HG02970 (cell line): ENCODE results near the gene COG7.
"Not testable (repeated sequence)": the region's sequence is repeated elsewhere in the genome, so short reads cannot be mapped to it uniquely, and the experiment has no call there.

Experiments used
- ATAC-seq: cut with Tn5 transposase; IDR thresholded peaks from one replicate; pipeline ENCODE4 v1.9.1; 2021; ENCODE audit warnings: mild to moderate bottlenecking, moderate library complexity, moderate number of reproducible peaks; ENCODE audit not compliant: unreplicated experiment, low FRiP score

The COG7 gene

DNA sequence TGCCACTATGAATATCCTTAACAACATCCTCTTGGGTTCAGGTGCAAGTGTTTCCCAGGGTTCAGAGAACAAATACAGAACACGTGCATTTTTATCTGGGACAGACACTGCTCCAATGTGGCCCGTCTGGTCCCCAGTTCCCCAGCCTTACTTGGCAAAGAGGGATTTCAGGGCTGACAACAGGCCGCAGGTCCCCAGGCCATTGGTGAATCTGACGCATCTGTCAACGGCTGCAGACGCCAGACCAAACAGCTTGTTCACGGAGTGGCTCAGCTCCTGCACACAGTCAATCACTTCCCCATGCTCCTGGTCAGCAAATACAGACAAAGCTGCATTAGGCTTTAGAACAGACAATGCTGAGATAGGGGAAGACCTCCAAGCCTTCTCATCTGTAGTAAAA is 36.2 kb downstream of the COG7 start:
- no peak for ATAC-seq

DNA sequence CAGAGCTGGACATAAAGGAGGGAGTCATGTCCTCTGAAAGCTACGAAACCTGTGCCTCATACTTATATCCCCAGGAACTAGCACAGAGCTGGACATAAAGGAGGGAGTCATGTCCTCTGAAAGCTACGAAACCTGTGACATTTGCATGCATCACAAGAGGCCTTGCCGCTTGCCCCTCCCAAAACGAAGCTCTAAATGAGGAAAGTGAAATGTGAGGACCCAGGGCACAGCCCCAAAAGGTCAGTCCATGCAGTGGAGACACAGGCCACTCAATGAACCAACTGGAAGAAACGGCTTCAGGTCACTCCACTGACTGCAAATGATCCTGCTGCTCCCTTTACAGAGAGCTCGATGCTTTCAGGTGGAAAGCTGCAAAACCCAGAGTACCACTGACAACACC is 38.3 kb downstream of the COG7 start:
- no peak for ATAC-seq

DNA sequence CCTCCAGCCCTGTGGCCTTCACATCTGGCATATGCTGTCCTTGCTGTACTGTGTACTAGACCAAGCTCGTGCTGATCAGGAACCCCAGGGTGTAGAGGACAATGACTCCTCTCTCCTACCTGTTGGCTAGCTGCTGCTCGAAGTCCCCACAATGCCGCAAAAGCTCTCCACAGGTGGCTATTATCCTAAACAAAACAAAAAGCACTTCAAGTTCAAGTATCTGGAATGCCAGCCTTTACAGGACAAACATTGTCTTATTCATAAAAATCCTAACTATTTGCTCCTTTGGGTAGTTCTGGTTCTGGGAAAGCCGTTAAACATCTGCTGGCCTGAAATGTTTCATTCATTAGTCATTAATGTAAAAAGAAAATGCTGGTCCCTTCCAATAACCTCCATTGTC is 42.8 kb downstream of the COG7 start:
- no peak for ATAC-seq

DNA sequence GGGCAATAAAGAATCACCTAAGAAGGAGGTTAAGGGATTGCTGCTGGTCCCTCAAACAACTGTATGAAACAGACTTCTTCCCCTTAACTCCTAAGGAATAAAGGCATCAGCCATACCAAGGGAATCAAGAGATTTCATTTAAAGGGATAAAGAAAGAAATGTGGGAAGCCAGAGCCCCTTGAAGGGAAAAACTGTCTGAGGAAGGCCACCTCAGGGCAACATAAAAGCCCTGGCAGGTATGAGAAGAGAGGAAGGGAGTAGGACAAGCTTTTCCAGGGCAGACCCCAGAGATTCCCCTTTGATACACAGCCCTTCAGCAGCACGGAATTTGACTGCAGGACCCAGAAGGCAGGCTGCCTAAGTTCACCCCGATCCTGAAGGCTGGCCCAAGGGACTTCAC is 43.5 kb downstream of the COG7 start:
- ATAC-seq, result no peak

DNA sequence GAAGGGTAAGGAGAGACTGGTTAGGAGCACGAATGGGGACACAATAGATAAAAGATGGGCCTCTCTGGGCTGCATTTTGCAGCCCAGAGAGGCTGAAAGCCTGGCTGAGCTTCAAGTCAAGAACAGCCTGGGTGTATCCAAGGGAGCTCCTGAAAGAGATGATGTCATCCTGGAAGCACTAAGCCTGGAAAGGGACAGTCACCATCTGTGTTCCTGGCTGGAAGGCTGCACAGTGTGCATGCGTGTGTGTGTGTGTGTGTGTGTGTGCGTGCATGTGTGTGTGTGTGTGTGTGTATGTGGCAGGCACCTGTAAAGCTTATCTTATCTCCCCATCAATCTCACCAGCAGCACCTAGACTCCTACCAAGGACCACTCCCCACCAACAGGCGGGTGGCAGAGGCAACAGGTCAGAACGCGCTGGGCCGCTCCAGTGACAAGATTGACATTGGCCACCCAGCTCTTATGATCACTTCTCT is 44.1 kb downstream of the COG7 start:
- no peak for ATAC-seq

DNA sequence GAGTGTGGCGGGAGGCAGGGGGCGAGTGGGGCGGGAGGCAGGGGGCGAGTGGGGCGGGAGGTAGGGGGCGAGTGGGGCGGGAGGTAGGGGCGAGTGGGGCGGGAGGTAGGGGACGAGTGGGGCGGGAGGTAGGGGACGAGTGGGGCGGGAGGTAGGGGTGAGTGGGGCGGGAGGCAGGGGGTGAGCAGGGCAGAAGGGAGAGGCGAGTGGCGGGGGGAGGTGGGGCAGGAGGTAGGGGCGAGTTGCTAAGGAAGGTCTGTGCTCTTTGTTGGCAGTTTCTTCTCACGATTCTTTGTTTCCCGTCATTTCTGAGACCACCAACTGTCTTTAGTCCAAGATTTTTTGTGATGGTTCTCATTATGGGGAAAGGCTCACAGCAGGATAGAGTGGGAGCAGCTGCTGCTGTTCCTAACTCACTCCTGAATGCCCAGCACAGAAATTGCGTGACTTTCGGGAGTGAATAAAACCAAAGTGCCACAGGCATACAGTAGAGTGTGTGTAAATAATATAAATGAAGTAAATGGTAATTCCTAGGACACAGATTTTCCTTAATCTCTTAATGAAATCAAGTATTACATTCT is 44.7 kb downstream of the COG7 start:
- no peak for ATAC-seq

DNA sequence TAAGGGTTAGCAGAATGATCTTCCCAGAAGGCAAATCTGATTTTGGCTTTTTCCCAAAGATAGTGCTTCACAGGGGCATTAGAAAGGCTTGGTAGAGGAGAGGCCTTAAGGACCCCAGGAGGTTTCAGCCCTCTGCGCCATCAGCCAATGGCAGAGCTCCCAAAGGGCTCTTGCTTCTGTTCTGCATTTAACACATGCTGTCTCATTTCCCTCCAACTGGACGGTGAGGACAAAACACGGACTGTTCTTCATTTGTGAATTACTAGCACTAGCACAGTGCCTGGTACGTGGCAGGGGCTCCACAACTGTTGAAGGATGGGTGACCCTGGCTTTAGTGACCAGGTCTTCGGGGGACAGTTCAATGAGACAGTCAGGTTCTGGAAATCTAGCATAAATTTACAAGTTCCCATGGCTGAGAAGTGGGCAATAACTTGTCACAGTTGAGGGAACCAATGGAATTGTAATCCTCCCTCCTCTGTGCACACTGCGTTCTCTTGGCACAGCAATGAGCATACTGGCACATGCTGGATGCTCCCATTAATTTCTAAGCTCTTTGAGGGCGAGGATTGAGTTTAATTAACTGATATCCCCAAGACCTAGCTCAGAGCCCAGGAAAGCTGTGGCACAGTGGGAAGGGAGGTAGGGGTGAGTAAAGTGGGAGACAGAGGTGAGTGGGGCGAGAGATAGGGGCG is 45.4 kb downstream of the COG7 start:
- no peak for ATAC-seq

DNA sequence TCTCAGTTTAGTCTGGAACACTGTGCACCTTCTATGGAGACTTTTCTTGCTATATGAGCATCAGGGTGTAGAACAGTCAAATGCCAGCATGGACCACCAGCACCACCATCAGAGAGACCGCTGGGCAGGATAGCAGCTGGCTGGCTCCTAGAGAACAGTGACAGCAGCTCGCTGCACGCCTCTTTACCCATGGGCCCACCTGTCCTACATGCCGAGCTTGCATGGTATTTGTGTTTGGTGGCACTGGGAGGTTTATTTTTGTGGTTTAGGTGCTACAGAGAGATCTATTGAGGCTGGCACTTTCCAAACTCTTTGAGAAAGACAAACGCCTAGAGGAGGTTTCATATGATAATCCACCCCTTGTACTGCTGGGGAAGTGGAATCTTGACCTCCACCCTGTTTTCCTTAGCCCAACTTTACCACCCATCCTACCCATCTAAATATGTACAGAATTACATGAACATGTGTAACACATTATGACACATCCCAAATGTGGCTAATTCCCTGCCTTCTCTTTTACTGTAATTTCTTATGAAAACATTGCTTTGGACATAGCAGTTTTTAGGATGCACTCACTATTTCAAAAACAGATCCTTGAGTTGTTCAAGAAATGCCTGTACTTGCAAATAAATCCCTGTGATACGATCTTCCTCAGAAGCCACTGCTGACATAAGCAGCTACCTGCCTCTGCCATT is 46.3 kb downstream of the COG7 start:
- ATAC-seq, result no peak

DNA sequence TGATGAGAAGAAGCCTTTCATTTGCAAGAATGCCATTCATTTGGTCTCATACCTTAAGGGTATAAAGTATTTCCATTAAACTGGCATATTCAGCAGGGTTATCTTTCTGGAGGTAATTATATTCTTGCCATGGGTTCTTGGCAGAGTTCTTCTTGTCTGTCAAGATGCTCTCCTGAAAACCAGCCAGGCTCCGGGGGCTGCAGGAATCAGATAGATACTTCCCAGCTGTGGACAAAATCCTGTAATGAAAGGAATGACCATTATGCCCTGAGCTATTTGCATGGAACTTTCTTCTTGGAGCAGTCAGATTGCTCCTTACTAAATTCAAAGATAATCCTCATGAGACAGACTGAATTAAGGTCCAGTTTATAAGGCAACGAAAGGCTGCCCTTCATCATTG is 47.0 kb downstream of the COG7 start:
- no peak for ATAC-seq

DNA sequence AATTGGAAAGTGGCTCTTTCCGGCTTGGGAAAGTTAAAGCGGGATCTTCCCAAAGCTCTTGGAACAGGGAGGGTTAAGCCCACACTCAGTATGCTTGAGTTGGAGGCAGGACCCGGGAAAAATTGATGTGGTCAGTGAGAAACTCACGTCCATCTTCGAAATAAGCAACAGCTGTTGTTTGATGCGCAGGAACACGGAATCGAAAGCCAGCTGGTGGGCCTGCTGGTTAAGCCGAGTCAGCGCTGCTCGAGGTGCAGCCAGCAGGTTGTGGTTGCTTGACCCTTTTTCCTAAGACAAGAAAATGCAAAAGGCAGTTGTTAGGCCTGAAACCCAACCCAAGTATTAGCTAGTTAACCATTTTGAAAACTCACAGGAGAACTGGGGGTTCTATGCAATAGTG is 49.4 kb downstream of the COG7 start:
- no peak for ATAC-seq

DNA sequence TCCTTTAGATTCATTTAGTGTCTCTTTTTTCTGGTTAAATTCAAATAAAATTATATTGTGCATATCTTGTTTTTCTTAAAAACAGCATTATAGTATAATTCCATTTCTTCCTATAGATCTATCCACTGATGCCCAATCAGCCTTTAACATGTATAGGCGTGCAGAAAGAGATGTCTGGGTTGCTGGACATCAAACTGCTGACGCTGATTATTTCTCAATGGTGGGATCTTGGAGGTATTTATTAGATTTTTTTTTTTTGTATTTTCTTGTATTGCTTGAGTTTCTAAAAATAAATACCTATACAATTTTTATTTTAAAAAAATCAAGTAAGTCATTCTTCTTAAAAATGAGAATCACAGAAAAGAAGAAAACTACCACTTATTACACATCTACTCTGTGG is 50.9 kb downstream of the COG7 start:
- ATAC-seq, result no peak

DNA sequence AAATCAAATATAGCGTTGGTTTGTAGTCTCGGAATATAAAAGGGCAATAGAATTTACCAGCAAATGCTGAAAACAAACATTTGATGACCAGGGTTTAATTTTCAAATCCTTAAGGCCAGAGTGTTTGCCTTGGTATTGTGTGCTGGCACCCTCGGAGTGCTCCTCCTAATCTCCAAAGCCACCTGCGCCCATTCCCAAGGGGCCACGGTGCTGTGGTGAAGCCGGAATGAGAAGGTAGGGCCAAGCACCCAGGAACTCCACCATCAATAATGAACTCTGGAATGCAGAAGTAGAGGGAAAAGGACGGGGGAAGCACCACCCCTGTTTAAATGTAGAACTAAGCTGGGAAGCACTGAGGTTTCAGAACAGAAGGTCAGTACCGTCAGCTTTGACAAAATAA is 51.9 kb downstream of the COG7 start:
- no peak for ATAC-seq

DNA sequence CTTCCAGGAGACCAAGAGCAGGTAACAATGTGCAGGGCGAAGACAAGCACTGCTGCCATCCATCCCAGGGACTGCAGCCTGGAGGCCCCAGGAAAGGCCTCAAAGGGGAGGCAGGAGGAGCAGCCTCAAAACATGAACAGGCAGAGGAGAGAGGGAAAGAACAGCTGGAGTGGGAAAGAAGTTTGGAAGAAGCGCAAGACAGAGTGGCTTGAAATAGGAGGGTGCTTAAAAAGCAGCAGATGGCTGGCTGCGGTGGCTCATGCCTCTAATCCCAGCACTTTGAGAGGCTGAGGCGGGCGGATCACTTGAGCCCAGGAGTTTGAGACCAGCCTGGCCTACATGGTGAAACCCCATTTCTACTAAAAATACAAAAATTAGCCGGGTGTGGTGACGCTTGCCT is 52.5 kb downstream of the COG7 start:
- ATAC-seq, result not testable (repeated sequence)

DNA sequence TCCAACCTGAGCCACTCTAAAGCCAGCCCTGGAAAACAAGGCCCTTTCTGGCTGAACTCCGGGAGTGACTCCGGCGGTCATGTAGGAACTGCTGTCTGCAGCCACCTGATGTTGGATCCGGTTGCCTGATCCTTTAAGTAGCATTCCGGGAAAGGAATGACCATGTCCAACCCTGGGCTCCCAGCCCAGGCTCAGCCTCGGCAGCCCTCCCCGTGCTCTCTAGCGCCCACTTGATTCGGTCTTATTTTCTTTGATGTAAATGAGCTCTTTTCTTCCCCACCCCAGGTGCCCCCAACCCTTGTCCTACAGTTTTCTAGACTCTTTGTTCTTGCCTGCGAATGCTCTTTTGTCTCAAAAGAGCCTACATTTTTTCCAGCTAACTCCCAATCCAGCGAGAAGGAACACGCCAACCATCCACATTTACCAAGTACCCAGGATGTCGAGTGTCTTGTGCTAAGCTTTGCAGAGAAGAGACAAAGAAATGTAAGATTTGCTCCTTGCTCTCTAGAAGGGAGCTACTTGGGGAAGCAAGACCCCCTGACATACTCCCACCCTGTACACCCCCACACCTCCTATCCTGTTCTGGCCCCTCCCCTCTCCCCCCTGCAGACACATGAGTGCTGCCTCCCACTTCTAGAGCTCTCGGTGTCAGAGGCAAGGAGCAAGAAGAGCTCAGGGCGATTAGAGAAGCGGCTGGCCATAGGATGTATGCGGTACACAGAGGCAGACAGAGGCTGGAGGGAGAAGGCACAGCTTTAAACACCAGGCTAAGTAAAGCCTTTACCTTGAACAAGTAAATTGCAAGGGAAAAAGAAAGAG is 53.8 kb downstream of the COG7 start:
- ATAC-seq, result no peak

DNA sequence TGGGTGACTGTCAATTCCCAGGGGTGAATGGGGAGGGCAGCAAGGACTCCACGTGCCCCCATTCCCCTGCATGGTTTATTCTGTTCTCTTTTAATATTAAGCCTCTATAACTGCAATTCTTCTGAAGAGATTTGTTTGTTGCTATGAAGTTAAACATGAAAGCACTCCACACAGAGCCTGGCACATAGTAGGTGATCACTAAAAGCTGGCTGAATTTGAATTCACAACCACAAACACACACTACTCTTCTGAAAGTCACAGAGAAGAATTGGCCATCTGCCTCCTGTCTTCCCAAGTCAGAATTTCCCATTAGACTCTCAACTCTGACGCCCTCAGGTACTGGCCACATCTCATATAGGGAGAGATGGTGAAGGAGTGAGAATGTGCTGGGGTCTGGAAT is 55.5 kb downstream of the COG7 start:
- no peak for ATAC-seq

DNA sequence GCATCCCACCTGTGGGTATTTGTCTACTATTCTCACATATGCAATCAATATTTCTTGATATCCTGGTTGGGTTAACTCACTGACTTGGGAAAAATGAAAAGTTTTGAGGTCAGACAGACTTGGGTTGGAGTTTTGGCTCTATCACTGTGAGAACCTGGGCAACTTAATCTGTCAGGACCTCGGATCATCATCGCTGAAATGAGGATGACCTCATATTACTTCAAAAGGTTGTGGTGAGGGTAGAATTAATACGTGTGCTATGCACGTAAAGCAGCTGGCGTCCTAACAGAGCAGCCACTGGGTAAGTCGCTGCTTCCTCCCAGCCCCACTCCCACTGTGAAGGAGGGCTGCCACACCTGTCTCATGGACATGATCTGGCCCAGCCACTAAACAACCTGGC is 57.3 kb downstream of the COG7 start:
- no peak for ATAC-seq

DNA sequence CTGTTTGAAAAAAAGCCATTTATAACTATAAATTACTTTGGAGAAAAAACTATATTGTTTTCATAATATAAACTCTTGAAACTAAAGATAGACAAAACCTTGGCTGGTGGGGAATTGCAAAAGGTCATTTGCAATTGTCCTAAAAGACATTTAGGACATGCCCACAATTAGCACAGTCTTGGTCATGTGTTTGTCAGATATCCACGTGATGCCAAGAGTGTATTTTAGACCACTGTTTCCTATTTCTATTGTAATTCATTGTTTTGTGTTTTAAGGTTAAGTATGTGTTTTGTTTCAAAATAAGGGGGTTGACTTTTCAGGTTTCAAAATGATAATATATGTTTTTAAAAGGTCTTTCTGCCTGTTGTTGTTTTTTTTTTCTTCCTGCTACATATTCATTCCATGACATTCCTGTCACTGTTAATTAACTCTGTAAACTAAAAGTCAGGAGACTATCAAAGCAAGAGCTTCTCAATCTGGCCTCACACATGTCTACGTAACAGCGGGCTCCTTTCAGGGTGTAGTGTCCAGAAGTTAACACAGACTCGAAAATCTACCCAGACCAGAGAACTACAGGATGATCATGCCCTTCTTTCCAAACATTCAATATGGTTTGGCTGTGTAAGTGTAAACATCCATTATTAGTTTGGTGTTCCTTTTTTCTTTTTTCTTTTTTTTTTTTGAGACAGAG is 58.7 kb downstream of the COG7 start:
- ATAC-seq, result no peak

DNA sequence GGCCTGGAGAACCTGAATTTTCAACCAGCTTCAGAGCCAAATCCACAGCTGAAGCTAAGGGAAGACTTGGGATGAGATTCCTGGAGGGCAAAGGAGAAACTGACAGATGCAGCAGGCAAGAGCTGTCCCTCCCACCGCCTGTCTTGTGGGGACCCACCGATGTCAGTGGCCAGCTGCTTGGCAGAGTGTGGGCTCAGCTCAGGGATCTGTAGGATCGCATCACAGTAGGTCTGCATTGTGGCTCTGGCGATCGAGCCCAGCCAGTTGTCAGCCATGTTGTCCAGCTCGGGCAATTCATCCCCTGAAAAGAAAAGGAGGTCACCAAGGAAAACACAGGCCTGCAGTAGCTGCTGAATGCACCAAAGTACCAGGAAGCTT is 60.8 kb downstream of the COG7 start:
- no peak for ATAC-seq

DNA sequence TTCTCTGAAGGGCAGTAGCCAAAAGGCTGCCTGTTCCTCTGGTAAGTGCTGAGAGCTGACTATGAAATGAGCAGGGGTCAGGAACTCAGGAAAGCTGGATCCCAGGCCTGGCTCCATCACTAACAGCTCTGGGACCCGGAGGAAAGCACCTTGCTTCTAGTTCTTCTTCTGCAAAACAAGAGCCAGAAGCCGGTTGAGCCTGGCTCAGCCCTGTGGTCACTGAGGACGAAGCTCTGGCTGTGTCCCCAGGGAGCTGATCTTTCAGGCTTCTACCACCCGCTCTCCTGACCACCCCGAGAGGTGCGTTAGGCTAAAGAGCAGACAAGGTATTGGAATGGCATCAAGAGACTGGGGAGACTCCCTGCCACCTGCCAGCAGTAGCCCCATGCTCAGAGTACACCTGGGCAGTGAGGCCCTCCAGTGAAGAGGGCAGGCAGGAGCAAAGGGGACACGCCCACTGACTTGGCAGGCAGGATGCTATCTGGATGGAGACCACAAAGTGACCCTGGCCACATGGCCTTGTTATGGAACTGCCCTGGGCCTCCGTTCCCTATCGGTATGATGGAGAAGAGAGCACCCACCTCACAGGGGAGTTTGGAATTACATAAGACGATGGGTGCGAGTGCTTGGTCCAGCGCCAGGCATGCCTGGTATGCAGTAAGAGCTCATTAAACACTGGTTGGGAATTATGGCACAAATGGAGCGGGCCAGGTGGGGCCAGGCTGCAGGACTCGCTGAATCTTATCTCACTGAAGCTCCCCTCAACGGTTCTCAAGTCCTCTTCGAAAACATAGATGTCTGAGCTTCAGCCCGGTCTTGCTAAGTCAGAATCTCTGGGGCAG is 61.4 kb downstream of the COG7 start:
- no peak for ATAC-seq

DNA sequence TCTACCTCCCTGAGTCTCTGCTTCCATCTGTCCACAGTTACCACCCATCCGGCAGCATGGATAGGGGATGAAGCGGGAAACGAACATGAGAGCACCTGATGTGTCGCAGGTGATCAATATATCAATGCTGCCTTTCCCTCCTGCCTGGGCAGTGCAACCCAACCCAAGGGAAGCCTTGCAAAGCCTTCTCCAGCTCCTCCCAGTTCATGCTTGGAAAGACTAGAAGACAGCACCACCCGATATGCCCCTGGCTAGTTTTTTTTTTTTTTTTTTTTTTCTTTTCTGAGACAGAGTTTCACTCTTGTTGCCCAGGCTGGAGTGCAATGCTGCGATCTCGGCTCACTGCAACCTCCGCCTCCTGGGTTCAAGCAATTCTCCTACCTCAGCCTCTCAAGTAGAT is 63.1 kb downstream of the COG7 start:
- not testable (repeated sequence) for ATAC-seq
